ENCODE results near the gene POP7.

Gene POP7

GRCh38 chr7:100670074-100670473, 35.8 kb upstream of the POP7 start:
- no peak for DNase-seq (ENCODE audit: extremely low spot score)
- TF ChIP-seq PKNOX1 (IDR thresholded peaks at IDR 0.05) (no peak), L3MBTL2 (conservative IDR thresholded peaks at IDR 0.05) (no peak), FOXM1 (IDR thresholded peaks at IDR 0.05; ENCODE audit: borderline replicate concordance) (no peak), NFRKB (IDR thresholded peaks at IDR 0.05) (no peak), CTBP1 (IDR thresholded peaks at IDR 0.05; ENCODE audit: borderline replicate concordance) (no peak), SUZ12 (IDR thresholded peaks at IDR 0.05) (no peak), BHLHE40 (IDR thresholded peaks at IDR 0.05; ENCODE audit: borderline replicate concordance) (no peak), SP1 (IDR thresholded peaks at IDR 0.05) (no peak)
- ChIA-PET CTCF (interaction anchor here (0.7 kb wide), 1 partner anchor 21 kb away, joined by 3 read pairs; no protein-coding TSS in a partner anchor), POLR2A (interaction anchor here (0.9 kb wide), 1 partner anchor 36 kb away, joined by 3 read pairs; the partner anchor contains the start of gene POP7)

DNA sequence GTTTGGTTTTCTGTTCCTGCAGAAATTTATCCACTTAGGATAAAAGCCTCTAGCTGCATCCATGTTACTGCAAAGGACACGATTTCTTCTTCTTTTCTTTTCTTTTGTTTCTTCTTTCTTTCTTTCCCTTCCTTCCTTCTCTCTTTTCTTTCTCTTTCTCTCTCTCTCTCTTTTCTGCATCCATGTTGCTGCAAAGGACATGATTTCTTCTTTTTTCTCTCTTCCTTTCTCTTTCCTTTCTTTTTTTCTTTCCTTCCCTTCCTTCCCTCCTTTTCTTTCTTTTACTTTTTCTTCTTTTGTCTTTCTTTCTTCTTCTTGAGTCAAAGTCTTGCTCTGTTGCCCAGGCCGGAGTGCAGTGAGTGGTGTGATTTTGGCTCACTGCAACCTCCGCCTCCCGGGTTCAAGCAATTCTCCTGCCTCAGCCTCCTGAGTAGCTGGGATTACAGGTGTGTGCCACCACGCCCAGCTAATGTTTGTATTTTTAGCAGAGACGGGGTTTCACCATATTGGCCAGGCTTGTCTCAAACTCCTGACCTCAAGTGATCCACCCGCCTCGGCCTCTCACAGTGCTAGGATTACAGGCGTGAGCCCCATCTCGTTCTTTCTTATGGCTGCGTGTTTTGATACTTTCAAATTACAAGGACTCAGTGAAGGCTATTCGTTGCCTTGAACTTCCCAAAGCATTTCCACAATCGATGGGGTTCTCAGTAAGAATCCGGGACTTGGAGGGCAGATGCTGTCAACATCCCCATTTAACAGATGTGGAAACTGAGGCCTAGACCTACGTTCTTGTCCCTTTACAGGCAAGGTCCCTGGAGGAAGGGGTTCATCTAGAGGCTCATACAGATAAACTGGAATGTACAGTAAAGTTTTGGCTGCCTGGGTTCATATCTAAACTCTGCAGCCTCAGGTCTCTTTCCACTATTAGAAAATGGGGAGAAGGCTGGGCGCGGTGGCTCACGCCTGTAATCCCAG, 34.3 kb upstream of the POP7 start:
- CTCF ChIA-PET, result no interaction called here
- DNase-seq (ENCODE audit: extremely low spot score), result no peak
- POLR2A ChIA-PET, result interaction anchor here (0.8 kb wide), 1 partner anchor 59 kb away, joined by 3 read pairs; the partner anchor contains the start of gene MOSPD3
- no peak for TF ChIP-seq FOXM1 (IDR thresholded peaks at IDR 0.05; ENCODE audit: borderline replicate concordance)
- no peak for TF ChIP-seq SUZ12 (IDR thresholded peaks at IDR 0.05)
- no peak for TF ChIP-seq LEF1 (IDR thresholded peaks at IDR 0.05; ENCODE audit: borderline replicate concordance)
- TF ChIP-seq PKNOX1 (IDR thresholded peaks at IDR 0.05), result no peak
- no peak for TF ChIP-seq BHLHE40 (IDR thresholded peaks at IDR 0.05; ENCODE audit: borderline replicate concordance)
- no peak for TF ChIP-seq ELF4 (IDR thresholded peaks at IDR 0.05)
- no peak for TF ChIP-seq HDGF (IDR thresholded peaks at IDR 0.05; ENCODE audit: borderline replicate concordance)
- TF ChIP-seq FOXA1 (IDR thresholded peaks at IDR 0.05), result no peak
- TF ChIP-seq CTBP1 (IDR thresholded peaks at IDR 0.05; ENCODE audit: borderline replicate concordance), result no peak
- no peak for TF ChIP-seq L3MBTL2 (conservative IDR thresholded peaks at IDR 0.05)
- TF ChIP-seq FOXK2 (IDR thresholded peaks at IDR 0.05), result no peak

GRCh38 chr7:100673302-100673941, 32.5 kb upstream of the POP7 start, which contains the start of gene GNB2:
Gene GNB2 (plus strand): TSS chr7:100673740. CDS start chr7:100676266, 2,526 bp downstream.
- peak; percentile 98 for DNase-seq (ENCODE audit: extremely low spot score)
- CTCF ChIA-PET, result interaction anchor here (0.5 to 0.6 kb wide), 2 partner anchors 30 to 191 kb away, joined by 3 read pairs; no protein-coding TSS in a partner anchor
- TF ChIP-seq CTBP1 (IDR thresholded peaks at IDR 0.05; ENCODE audit: borderline replicate concordance) (peak; percentile 33; the same call in 1 of the 2 replicates), PKNOX1 (IDR thresholded peaks at IDR 0.05) (no peak), ARNT (IDR thresholded peaks at IDR 0.05) (peak; percentile 60; the same call in 1 of the 2 replicates), HDGF (IDR thresholded peaks at IDR 0.05; ENCODE audit: borderline replicate concordance) (peak; percentile 89; the same call in 1 of the 2 replicates), LEF1 (IDR thresholded peaks at IDR 0.05; ENCODE audit: borderline replicate concordance) (no peak), BHLHE40 (IDR thresholded peaks at IDR 0.05; ENCODE audit: borderline replicate concordance) (peak; percentile 88), FOXM1 (IDR thresholded peaks at IDR 0.05; ENCODE audit: borderline replicate concordance) (peak; percentile 52; the same call in 1 of the 2 replicates), ELF4 (IDR thresholded peaks at IDR 0.05) (no peak), L3MBTL2 (conservative IDR thresholded peaks at IDR 0.05) (peak; percentile 62), SP1 (IDR thresholded peaks at IDR 0.05) (0 out of 2 replicates have a peak, but pooled peaks have one; percentile 38)
- POLR2A ChIA-PET, result interaction anchor here (0.6 to 1.3 kb wide), 9 partner anchors 9 to 153 kb away, joined by 3 to 4 read pairs (median 3); partner anchors contain the start of genes FBXO24, LRCH4, MOSPD3 and POP7

GRCh38 chr7:100673942-100674410, 31.9 kb upstream of the POP7 start:
- CTCF ChIA-PET, result no interaction called here
- TF ChIP-seq CTBP1 (IDR thresholded peaks at IDR 0.05; ENCODE audit: borderline replicate concordance) (no peak), ELF4 (IDR thresholded peaks at IDR 0.05) (no peak), LEF1 (IDR thresholded peaks at IDR 0.05; ENCODE audit: borderline replicate concordance) (no peak), SUZ12 (IDR thresholded peaks at IDR 0.05) (no peak), ZNF384 (IDR thresholded peaks at IDR 0.05) (no peak), TARDBP (IDR thresholded peaks at IDR 0.05) (no peak), FOXA1 (IDR thresholded peaks at IDR 0.05) (no peak), BHLHE40 (IDR thresholded peaks at IDR 0.05; ENCODE audit: borderline replicate concordance) (no peak), FOXK2 (IDR thresholded peaks at IDR 0.05) (no peak), SP1 (IDR thresholded peaks at IDR 0.05) (no peak), ARNT (IDR thresholded peaks at IDR 0.05) (no peak), FOXM1 (IDR thresholded peaks at IDR 0.05; ENCODE audit: borderline replicate concordance) (no peak), L3MBTL2 (conservative IDR thresholded peaks at IDR 0.05) (no peak), HDGF (IDR thresholded peaks at IDR 0.05; ENCODE audit: borderline replicate concordance) (no peak), PKNOX1 (IDR thresholded peaks at IDR 0.05) (no peak), NFRKB (IDR thresholded peaks at IDR 0.05) (no peak)
- POLR2A ChIA-PET, result interaction anchor here (0.9 to 1.5 kb wide), 3 partner anchors 9 to 179 kb away, joined by 3 to 4 read pairs (median 4); partner anchors contain the start of genes FBXO24, LRCH4 and SLC12A9
- DNase-seq (ENCODE audit: extremely low spot score), result no peak
